SU-DHL-6 (cell line): ENCODE results near the gene FGD5.

Experiments
- H2AFZ ChIP-seq: fragments of 200-600 bp; sonication (generic); 2 replicates; pipeline ENCODE4 v1.6.1; 2014; ENCODE audit warnings: low read depth, mild to moderate bottlenecking, moderate library complexity, mixed read lengths, antibody characterized with exemption, low read length; ENCODE audit not compliant: severe bottlenecking
- H3F3A ChIP-seq: fragments of 200-600 bp; shearing (Covaris generic); 2 replicates; pipeline ENCODE4 v1.6.0; 2016; ENCODE audit warnings: antibody characterized with exemption, mild to moderate bottlenecking; ENCODE audit not compliant: insufficient read depth
- H3K27ac ChIP-seq: fragments of 200-600 bp; sonication (generic); 2 replicates; pipeline ENCODE4 v1.5.1; 2016; ENCODE audit warnings: low read depth, mild to moderate bottlenecking, low read length, moderate library complexity, mixed read lengths
- H3K27me3 ChIP-seq: fragments of 200-600 bp; sonication (generic), shearing (Covaris generic); 2 replicates; pipeline ENCODE4 v1.6.0; 2014; ENCODE audit warnings: mild to moderate bottlenecking, low read length
- H3K36me3 ChIP-seq: fragments of 200-600 bp; sonication (generic); 2 replicates; pipeline ENCODE4 v1.6.1; 2014; ENCODE audit warnings: mild to moderate bottlenecking, low read length, mixed read lengths
- H3K4me2 ChIP-seq: fragments of 300-600, 200-600 bp; shearing (Covaris generic), sonication (generic); 2 replicates; pipeline ENCODE4 v1.6.0; 2014; ENCODE audit warnings: low read length, low read depth, mild to moderate bottlenecking; ENCODE audit not compliant: poor library complexity, severe bottlenecking
- H3K4me3 ChIP-seq: fragments of 200-600 bp; sonication (generic); 2 replicates; pipeline ENCODE4 v1.5.1; 2014; ENCODE audit warnings: antibody characterized with exemption, low read length, mild to moderate bottlenecking, mixed read lengths; ENCODE audit not compliant: insufficient read depth, poor library complexity, severe bottlenecking
- H3K79me2 ChIP-seq: fragments of 200-600 bp; sonication (generic); 2 replicates; pipeline ENCODE4 v1.6.1; 2014; ENCODE audit warnings: mild to moderate bottlenecking, low read length, moderate library complexity; ENCODE audit not compliant: insufficient read depth
- H3K9ac ChIP-seq: fragments of 200-600 bp; sonication (generic); 2 replicates; pipeline ENCODE4 v1.7.0; 2014; ENCODE audit warnings: mild to moderate bottlenecking, low read length
- H3K9me2 ChIP-seq: fragments of 200-600 bp; sonication (generic); replicated peaks from 2 replicates; pipeline ENCODE4 v1.6.1; 2014; ENCODE audit warnings: low read length; ENCODE audit not compliant: insufficient read depth
- H3K9me3 ChIP-seq: fragments of 200-600 bp; sonication (generic); 2 replicates; pipeline ENCODE4 v1.6.1; 2014; ENCODE audit warnings: low read length, mixed read lengths; ENCODE audit not compliant: insufficient read depth
- H4K20me1 ChIP-seq: fragments of 200-600 bp; sonication (generic); 2 replicates; pipeline ENCODE4 v1.6.1; 2014; ENCODE audit warnings: low read depth, mild to moderate bottlenecking, antibody characterized with exemption, low read length, moderate library complexity, mixed read lengths
- CTCF ChIP-seq: fragments of 200-600 bp; sonication (generic); IDR thresholded peaks from one replicate; pipeline ENCODE4 v1.5.1; 2017; ENCODE audit warnings: antibody characterized with exemption, mild to moderate bottlenecking, low read length, moderate library complexity; ENCODE audit not compliant: insufficient read depth, poor library complexity, severe bottlenecking
- EZH2phosphoT487 ChIP-seq: fragments of 200-600 bp; sonication (generic), shearing (Covaris generic); conservative IDR thresholded peaks from 2 replicates; pipeline ENCODE4 v1.6.1; 2018; ENCODE audit warnings: mild to moderate bottlenecking, antibody characterized with exemption, low read length, moderate library complexity, mixed read lengths

FGD5 gene

DNA sequence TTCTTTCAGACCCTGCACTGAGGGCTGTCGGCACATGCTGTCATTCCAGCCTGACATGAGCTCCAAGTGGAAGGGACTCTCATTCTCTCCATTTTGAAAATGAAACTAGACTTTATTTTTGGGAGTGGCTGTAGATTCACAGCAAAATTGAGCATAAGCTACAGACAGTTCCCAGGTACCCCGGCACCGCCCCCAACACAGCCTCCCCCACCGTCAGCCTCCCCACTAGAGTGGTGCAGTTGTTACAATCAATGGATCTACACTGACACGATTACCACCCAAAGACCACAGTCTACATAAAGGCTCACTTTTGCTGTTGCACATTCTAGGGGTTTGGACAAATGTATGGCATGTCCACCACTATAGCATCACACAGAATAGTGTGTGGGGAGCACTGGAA, 29.5 kb upstream of the FGD5 start:
- Histone ChIP-seq H3K27ac (no peak overlapping the region), H3K79me2 (no peaks in the 10 kb centered on the region), H3F3A (no peaks in the 10 kb centered on the region), H2AFZ (no peak overlapping the region), H3K9me2 (no peaks in the 10 kb centered on the region), H3K4me3 (no peak overlapping the region), H3K9me3 (no peaks in the 10 kb centered on the region), H3K27me3 (no peaks in the 10 kb centered on the region), H4K20me1 (no peaks in the 10 kb centered on the region), H3K9ac (no peak overlapping the region), H3K36me3 (no peaks in the 10 kb centered on the region), H3K4me2 (no peak overlapping the region)
- no peak for TF ChIP-seq CTCF
- TF ChIP-seq EZH2phosphoT487 = no peak

DNA sequence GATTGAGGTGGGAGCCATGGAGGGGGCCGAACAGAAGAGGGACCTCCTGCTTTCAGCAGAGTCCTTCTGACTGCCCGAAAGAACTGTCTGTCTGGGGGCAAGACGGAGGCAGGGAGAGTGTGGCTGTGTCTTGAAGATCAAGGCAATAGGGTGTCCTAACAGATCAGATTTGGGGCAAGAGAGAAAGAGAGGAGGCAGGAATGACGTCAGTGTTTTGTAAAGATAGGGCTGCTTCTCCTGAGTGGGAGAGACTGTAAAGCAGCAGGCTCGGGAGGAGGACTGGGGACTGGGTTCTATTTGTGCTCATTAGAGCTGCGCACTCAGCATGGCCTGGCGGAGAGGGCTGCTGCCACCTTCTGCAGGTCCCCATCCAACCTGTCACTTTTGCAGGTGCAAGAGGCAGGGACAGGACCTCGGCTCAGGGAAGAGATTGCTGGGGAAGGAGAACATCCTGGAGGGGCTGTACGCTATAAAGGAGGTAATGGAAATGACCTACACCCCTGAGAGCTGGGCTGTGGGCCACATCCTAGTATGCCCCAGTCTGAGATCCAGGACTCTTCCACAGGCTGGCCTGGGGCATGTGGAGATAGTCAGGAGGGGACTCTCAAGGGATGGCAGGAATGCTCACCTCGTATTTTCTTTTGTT, 29.0 kb upstream of the FGD5 start:
- Histone ChIP-seq H3K36me3 (no peaks in the 10 kb centered on the region), H3K27ac (no peak overlapping the region), H3K27me3 (no peaks in the 10 kb centered on the region), H4K20me1 (no peaks in the 10 kb centered on the region), H3K79me2 (no peaks in the 10 kb centered on the region), H2AFZ (no peak overlapping the region), H3K9me2 (no peaks in the 10 kb centered on the region), H3K4me3 (no peak overlapping the region), H3K9me3 (no peaks in the 10 kb centered on the region), H3K9ac (no peak overlapping the region), H3F3A (no peaks in the 10 kb centered on the region), H3K4me2 (no peak overlapping the region)
- no peak for TF ChIP-seq EZH2phosphoT487
- TF ChIP-seq CTCF = no peak

DNA sequence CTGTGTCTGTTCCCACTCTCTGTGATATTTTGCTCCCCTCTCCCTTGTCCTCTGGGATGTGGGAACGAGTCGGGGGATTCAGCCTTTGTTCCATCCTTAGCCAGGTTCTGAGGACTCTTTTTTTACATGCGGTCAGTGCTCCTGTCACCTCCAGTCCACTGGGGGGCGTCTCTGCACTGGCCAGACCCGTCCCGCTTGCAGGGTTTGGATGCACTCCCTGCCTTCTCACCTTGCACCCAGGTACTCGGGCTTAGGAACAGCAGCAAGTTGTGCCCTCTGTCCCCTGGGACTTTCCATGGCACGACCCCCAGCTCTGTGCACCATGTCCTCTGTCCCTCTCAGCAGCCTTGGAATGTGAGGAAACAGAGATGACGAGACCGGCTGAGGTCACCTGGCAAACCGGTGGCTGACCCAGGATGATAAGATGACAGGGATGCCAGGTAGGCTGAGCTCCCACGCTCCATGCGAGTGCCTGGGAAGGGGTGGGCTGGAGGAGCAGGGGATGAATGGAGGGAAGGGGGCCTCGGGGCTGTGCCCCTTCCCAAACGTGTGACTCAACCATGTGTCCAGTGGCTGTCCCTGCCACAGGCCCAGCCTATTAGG, 27.3 kb upstream of the FGD5 start:
- no peak overlapping the region for H3K4me2 ChIP-seq
- H3K27me3 ChIP-seq = no peaks in the 10 kb centered on the region
- H3K27ac ChIP-seq = no peak overlapping the region
- no peaks in the 10 kb centered on the region for H4K20me1 ChIP-seq
- H3K36me3 ChIP-seq = no peaks in the 10 kb centered on the region
- no peaks in the 10 kb centered on the region for H3K9me3 ChIP-seq
- no peaks in the 10 kb centered on the region for H3F3A ChIP-seq
- no peak overlapping the region for H2AFZ ChIP-seq
- H3K4me3 ChIP-seq = no peak overlapping the region
- no peak overlapping the region for H3K9ac ChIP-seq
- H3K9me2 ChIP-seq = no peaks in the 10 kb centered on the region
- no peaks in the 10 kb centered on the region for H3K79me2 ChIP-seq
- TF ChIP-seq CTCF (peak; percentile 43), EZH2phosphoT487 (no peak)
